Activated CD4-positive, alpha-beta T cell treated with anti-CD3 and anti-CD28 coated beads, Interleukin-10, Interleukin-2, amounts not matched to agents 100 ng/mL and 50 ng/mL, durations not matched to agents 16 hours and 8 hours (primary cell): ENCODE results near the gene GRIK4.

Source experiments
- DNase-seq: peaks from one replicate; pipeline ENCODE4 v3.0.0-alpha.2; 2020

Gene GRIK4

DNA sequence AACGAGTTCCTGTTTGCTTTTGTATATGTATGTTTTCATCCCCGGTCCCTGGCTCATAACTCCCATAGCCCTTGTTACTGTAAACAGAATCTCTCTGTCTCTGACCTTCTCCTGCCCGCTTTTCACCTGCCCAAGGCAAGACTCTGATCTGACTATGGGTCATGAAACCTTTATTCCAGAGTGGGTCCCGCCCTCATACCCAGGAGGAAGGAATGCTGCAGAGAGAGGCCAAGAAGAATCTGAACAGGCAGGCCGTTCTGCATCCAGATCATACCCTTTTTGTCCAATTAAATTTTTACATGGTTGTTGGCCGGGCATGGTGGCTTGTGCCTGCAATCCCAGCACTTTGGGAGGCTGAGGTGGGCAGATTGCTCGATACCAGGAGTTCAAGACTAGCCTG is 39.6 kb downstream of the GRIK4 start:
- DNase-seq = no peak

DNA sequence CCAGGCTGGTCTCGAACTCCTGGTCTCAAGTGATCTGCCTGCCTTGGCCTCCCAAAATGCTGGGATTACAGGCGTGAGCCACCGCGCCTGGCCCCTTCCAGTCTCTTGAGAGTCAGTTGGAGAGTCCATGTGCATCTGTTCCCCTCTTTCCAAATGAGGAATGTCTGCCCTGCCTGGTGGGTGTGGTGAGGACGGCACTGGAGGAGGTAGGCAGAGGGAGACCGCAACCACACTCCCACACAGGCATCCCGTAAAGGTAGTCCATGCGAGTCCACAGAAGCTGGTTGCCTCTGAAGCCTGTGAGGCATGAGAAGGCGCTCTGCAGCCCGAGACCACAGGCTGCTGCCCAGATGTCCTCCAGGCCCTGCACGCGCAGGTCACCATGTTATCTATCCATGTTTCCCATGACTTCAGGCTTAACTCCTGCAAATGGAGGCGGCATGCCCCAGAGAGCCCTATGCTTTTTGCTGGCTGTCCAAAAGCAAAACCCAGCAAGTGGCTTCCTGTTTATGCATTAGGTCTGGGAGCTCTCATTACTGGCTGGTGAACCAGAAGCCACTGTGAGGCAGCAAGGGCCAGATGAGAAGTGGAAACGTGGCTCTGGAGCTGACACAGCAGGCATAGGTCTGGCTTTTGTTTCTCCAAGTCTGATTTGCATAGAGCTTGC is 43.4 kb downstream of the GRIK4 start:
- DNase-seq = no peak

DNA sequence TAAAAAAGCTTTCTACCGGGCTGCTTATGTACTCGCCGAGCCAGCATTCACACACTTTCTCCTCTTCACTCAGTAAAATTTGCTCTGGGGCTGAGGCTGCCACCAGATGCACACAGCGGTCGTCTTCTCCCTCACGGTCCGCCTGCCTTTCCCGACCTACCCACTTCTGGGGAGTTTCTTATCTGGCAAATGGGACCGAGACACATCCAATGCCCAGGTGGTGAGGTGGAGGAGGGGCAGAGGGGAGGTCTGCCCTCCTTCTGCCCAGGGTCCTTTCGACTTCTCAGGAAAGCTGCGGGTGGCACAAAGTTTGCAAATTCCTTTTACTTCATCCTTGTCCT is 43.9 kb downstream of the GRIK4 start:
- no peak for DNase-seq

DNA sequence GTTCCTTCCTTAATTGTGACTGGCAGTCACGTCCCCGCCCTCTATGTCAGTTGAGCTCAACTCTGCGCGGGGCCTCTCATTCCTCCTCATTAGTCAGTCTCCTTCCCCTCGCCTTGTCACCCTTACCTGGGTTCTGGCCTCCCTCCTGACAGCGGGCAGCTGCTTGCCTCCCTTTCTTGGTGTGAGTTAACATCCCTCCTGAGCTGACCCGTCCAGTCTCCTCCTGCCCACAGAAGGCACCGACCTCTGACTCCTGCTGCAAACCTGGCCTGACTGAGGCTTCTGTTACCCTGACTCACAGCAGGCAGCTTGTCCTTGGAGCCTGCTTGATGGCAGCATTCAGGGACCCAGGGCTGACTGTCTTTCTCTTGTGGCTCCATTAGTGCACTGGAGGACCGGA is 45.2 kb downstream of the GRIK4 start:
- no peak for DNase-seq

DNA sequence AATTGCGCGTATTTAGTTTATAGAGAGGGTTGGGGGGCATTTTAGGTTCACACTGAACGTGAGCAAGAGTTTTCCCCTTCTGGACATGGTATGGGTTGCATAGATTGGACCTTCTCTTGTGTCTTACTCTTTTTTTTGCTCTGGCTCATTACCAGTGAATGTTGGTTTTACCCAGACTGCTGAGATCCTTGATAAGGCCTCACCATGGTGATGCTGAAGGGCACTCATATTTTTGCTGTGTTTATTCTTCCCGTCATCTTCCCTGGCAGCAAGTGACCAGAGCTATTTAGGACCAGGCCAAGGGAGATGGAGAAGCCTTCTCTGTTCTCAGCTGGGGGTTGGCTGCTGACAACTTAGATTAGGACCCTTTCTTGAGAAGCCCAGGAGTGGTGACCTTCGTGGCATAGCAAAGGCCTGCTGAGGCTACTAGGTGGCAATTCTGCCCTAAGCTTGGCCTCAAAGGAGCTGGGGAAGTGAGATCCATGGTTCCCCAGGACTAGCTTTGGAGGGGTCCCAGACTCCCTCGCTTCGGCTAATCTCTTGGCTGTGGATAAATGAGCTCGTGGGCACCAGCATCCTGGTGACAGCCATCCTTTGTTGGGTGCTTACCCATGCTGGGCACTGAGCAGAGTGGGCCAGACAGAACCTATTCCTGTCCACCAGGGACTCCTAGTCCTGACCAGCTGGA is 47.3 kb downstream of the GRIK4 start:
- no peak for DNase-seq

DNA sequence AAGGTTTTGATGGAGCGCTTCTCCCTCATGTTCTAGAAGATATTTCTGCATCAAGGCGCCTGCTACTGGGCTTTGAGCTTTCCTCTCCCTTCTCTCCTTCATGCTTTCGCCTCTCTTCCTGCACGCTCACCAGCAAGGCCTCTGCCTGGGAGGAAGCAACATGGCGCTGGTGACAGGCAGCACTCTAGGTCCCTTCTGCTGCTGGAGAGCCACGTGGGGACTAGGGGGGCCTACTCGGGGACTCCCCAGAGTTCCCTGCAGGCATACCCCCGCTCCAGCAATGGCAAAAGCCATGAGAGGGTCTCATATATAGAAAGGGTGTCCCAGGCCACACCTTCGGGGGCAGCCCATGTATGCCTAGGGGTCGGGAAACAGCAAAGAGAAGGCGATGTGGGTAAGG is 49.7 kb downstream of the GRIK4 start:
- DNase-seq = no peak

DNA sequence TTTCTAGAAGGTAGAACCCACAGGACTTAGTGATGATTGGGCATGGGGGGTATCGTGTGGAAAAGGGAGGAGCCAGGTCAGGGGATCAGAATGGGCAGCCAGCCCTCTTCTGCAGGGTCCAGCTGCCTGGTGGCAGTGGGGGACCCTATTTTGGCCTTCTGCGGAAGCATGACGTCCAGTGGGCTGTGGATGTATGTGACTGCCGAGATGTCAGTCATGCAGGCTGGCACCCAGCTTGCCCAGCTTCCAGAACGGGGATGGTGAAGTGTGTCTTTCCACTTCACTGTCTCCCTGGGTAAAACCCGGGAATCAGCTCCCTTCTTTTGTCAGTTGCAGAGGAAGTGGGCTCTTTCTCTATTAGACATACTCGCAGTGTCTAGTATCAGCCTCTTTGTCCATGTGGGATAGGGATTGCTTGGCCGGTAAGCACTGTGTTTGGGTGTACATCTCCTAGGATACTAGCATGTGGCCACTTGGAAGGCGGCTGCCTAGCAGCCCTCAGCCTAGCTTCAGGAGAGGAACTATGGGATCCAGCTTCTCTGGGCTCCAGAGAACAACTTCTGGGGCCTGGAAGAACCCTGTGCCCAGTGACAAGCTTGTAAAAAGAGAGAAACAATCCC is 51.4 kb downstream of the GRIK4 start:
- no peak for DNase-seq

DNA sequence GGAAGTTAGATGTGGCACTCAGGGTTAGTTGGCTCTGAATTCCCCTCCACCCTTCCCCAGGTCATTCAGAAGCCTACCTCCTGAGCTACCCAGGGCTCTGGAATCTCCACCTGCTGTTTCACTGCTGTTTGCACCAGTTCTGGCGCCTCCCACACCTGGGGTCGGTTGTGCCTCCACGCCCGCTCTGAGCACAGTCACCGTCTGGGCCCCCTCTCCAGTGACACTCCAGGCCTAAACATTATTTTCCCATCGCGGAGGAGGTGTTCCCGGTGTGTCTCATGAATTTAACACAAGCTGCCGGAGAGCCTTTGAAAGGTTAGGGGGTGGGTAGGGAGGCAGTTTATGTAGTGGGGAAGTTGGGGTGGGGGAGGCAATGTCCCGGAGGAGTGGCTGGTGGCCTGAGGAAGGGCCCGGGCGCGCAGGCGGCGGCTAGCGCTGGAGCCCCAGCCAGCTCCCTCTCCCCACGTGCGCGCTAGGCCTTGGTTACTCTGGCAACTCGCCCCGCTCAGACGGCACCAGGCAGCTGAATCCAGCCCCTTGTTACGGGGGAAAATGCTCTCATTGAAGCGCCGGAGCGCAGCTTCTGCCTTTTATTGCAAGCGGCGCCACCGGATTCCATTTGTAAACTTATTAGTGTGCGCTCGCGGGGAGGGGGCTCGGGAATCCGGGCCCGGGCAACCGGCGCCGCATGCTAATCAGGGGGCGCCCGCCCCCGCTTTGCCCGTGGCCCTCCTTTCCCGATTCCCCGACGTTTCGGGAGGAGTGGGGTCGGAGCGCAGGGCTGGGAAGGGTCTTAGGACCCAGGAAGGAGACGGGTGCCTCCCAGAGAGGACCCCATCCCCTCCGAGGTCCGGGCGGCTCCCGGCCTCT is 52.4 kb downstream of the GRIK4 start:
- DNase-seq = no peak

DNA sequence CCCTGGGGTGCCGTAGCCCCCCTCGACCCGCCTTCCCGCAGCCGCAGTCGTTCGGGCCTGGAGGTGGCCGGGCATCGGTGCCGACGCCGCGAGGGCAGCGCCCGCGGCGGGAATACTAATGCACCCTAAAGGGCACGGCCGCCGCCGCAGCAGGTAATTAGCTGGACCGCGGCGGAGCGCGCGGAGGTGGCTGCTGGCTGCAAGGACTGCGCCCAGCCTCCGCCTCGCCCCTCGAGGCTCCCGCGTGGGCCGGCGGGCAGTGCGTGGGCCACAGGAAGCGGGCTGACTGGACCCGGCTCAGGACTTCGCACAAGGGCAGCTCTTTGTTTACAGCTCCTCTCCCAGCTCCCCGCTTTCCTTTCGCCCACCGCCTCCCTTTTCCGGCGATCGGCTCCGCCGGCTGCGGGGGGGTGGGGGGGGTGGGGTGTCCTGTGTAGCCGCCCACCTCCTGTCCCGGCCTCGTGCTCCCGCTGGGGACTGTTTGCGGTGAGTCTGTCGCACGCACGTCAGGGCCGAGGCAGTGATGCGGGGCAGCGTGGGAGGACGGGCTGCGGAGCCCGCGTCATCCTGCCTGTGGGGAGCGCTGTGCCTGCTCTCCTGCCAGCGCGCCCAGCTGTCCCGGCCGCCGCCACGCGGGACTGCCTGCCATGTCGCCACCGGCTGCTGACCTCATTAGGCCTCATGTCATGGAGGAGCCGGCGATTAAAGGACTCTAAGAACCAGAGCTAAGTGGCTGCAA is 53.2 kb downstream of the GRIK4 start:
- DNase-seq = peak; percentile 30

DNA sequence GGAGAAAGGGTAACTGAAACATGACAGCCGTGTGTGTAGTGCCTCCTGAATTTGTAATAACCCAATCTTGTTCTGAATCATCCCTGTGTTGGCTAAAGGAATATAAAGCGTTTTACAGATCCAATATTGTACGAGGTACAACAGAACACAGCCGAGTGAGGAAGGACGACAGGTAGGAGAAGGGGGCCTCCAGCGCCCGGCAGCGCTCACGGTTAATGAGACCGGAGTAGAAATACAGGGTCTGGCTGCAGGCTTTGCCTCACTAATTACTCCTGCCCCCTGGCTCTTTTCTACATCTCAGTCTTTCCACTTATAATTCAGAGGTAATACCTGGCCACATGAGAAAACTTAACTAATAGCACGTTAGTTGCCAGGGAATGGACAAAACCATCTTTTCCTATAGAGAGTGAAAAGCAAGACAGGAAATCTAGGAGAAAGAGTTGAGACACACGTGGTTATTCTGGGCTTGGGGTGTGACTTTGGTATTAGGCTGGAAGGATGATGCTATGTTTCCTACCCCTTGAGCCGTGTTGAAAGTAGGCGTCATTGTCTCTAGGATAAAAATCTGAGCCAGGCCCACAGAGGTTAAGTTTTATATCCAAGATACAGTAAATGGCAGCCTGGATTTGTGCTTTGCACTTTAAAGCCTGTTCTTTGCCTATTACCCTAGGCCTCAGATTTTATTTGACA is 54.1 kb downstream of the GRIK4 start:
- DNase-seq = no peak

DNA sequence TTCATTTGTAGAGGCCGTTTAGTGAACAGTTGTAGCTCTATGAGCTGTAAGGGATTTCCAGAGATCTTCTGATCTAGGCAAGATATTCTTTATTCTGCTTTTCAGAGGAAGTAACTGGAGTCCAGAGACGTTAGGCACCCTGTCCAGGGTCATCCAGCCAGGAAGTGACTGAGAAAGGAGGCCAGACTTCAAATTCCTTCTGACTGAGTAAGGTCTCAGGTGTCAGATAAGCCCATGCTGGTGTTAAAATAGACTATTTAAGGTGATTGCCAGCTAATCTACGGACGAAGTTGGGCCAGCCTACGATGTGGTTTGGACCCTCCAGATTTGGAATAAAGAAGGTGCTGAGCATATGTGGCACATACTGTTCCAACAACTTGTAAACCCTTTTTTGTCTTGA is 54.6 kb downstream of the GRIK4 start:
- no peak for DNase-seq

DNA sequence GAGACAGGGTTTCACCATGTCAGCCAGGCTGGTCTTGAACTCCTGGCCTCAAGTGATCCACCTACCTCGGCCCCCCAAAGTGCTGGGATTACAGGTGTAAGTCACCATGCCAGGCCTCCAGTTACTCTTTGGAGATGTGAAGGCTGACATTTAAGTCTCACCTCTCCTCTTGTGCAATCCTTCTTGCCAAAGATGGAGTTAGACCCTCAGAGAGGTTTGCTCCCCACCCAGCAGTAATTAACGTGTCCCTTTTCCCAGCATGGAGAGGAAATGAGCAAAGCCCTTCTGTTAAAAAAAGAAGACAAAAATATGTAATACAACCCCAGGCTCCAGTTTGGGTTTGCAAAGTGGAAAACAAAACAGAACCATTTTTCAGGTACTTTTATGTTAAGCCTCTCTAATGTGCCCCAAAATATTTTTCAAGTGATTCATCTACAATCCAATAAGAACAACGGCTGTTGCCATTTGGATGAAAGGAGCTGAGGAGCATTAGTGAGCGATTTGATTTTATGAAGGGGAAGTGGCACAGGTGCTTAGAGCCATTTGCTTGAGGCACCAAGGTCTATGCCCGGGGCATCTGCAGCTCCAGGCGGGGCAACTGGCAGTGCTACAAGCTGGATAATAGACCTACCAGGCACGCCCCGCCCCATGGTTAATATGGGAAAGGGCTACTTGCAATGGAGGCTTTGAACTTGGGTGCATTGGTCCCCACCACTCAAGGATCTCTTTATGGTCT is 57.2 kb downstream of the GRIK4 start:
- no peak for DNase-seq

DNA sequence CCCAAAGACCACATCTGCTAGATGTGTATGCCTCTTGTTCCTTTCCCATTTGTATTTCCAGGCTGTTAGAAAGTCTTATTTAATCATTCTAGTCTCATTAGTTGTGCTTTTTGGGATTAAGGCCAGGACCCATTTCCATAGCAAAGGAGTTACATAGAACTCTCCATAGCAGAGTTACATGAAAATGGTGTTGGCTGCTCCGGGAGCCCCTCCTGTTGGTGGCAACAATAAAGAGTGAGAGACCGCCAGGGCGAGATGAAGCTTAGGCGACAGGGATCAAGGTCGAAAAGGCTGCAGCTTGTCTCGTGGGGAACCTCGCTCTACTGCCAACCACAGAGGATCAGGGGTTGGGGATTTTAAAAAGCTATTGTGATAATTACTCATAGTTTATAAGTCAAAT is 58.3 kb downstream of the GRIK4 start:
- DNase-seq = no peak

DNA sequence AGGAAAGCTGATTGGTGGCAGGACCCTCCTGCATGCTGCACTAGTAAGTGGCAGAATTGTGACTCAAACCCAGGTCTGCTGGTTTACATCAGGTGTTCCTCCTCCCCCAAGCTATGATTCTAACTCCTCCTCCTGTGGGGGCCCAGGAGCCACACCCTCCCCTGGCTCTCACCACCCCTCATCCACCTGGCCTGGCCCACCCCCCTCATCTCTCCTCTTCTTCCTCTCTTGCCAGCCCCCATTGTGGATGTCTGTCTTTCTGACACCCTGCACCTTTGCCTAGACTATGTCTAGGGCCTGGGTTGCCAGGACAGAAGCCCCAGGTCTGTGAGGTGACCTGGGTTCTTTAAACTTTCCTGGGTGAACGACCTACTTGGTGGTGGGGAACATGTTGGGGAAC is 59.9 kb downstream of the GRIK4 start:
- no peak for DNase-seq

DNA sequence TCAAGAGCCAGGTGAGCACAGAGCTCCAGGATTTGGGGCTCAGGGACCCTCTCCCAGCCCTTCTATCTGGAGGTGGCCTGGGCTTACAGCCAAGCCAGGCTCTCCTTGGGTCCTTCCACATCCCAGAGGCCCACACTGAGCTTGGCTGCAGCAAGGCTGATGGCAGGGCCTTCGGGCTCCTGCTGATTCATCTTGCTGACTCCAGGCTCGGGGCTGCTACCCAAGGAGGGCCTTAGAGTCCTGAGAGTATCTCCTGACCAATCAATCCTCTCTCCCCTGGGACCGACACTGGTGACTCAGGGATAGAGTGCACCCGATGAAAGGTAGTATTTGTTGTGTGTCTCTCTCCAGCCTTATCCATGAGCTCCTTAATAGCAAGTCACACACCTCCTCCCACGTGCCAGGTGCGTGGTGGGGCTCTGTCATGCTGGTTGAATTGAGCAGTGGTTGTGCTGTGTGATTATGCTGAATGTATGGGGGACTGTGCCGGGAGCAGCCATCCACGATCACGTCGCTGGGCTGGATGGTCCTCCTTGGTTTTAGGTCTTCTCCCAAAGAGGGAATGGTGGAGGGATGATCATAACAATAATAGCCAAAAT is 62.3 kb downstream of the GRIK4 start:
- DNase-seq = no peak

DNA sequence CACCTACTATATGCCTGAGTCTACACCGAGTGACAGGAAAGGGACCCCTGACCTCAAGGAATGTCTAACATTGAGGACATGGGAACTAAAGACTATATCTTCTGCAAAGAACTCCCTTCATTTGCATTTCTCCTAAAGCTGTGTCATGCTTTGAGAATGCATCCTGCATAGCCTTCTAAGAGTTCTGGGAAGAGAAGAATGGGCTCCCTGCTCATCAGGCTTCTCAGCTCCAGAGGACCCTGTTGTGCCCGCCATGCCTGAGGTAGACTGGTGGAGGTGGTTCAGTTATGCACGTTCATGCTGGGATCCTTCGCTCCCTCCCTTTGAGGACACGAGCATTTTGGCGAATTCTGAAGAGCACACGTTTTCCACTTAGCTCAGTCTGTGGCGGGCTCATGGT is 63.3 kb downstream of the GRIK4 start:
- DNase-seq = no peak

DNA sequence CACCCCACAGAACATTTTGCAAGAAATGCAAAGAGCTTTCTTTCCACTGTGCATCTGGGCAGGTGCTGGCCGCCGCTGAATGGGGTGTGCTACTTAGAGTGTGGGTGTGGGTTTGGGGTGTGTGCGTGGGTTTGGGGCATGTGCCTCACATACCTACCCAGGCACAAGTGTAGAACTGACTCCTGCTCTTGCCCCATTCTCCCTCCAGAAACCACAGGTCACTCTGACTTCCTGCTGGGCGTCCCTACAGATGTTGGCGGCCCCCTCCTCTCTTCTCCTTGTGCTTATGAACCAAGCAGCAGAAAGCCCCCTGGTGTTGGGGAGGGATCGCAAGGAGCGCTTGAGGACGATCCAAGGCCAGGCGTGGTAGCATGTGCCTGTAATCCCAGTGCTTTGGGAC is 63.9 kb downstream of the GRIK4 start:
- DNase-seq = no peak

DNA sequence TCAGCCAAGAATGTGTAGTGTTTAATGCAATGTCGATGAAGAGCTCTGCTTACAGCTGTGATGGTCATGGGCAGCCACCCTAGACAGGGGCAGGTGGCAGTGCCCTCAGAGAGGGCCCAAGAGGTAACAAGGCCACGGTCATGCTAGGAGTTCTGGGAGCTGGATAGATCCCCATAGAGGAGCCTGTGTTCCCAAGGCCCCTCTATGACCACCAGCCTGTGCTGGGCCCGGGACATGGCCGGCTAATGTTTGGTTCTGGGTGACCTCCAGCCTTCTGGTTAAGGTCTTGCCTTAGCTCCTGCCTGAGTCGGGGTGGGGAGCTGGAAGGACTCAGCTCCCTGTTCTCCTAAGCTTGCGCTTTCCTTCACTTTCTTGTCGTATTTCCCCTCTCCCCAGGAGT is 65.1 kb downstream of the GRIK4 start:
- DNase-seq = no peak

DNA sequence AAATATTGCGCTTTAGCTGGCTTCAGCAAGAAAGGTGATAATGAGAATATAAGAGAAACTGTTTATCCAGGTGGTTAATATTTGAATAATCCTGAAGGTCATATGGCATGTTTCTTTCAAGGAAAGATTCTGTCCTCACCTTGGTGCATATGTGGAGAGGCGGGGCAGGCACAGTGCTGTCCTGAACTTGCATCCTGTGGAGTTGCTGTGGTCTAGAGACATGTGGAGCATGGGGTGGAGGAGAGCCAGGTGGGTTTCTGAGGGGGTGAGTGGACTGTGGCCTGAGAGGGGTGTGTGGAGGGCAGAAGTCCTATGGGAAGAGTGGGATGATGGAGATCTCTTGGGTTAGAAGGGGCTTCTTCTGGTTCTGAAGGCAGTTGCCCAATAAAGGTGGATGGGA is 65.5 kb downstream of the GRIK4 start:
- no peak for DNase-seq

DNA sequence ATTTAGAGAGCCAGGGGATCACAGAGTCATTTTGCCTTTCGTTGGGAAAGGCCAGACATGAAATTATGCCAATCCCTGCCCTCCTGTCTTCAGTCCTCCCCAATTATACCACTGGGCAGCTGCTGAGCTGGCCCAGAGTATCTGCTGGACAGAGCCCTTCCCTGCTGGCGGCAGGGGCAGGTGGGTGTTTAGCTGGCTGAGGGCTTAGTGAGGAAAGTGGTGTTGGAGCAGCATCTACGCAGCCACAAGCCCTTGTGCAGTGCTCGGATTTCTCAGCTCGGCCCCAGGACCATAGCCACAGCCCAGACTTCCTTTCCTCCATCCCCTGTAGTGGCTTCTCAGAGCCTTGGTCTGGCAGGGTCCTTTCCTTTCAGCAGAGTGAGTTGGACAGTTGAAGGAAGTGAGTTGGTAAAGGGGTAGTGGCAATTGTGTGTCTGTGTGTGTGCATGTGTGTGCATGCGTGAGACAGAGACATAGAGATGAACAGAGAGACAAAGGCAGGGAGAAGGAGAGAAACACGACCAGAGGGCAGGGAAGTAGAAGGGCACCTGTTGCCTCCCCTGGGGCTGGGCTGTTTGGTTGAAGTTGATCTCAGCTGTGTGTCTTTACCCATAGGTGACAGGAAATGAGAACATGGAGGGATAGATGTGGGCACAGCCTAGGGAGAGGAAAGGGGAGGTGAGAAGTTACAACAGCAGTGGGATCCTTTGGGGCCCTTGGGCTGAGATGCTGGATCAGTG is 66.2 kb downstream of the GRIK4 start:
- DNase-seq = no peak
